Activated naive CD4-positive, alpha-beta T cell treated with anti-CD3 and anti-CD28 coated beads for 36 hours (primary cell): ENCODE measurements around the gene SLC22A7. TPM values are rescaled to one million over a fixed set of nuclear protein-coding genes. Genes with fewer than 3 reads are reported as not detected.

ENCODE experiments used
- CTCF ChIA-PET: fragments of 350-600 bp; sonication (Branson Sonifier 250); formaldehyde crosslinking; loops from one replicate; lab custom pipeline; 2021; ENCODE audit warnings: antibody characterized with exemption; lab: Charles Lee
- DNase-seq: peaks from one replicate; pipeline ENCODE4 v3.0.0-alpha.2; 2020
- H3K27ac Mint-ChIP-seq: one replicate; pipeline ENCODE4 v1.8.0; 2021; ENCODE audit warnings: mild to moderate bottlenecking, mixed read lengths
- H3K27me3 Mint-ChIP-seq: one replicate; pipeline ENCODE4 v1.8.0; 2021; ENCODE audit warnings: low read depth, mixed read lengths
- H3K36me3 Mint-ChIP-seq: one replicate; pipeline ENCODE4 v1.8.0; 2021; ENCODE audit warnings: low read depth, mixed read lengths
- H3K4me1 Mint-ChIP-seq: one replicate; pipeline ENCODE4 v1.8.0; 2021; ENCODE audit warnings: low read depth, mixed read lengths
- H3K4me3 Mint-ChIP-seq: one replicate; pipeline ENCODE4 v1.8.0; 2021; ENCODE audit warnings: mild to moderate bottlenecking, moderate library complexity, mixed read lengths
- H3K9me3 Mint-ChIP-seq: one replicate; pipeline ENCODE4 v1.8.0; 2021; ENCODE audit warnings: mixed read lengths
- intact Hi-C: fragments of 100-400 bp; cut with micrococcal nuclease; formaldehyde crosslinking; loops from one replicate; pipeline ENCODE4 v1.15.1; 2023
- total RNA-seq, 2 experiments: library from RNA; stranded (reverse); gene quantifications; one replicate each; pipeline ENCODE4 v1.2.3, GENCODE V29; 2021

Gene SLC22A7
- total RNA-seq, 2 experiments from 2014 or later, result not detected

GRCh38 chr6:43308990-43309477, 11.0 kb downstream of the SLC22A7 start:
- H3K9me3 Mint-ChIP-seq, result no peaks in the 10 kb centered on the region
- no peaks in the 10 kb centered on the region for H3K36me3 Mint-ChIP-seq
- H3K4me3 Mint-ChIP-seq, result peak overlapping the region; percentile 82
- intact Hi-C loops, result loop anchor here (1.0 to 5.0 kb wide), 2 partner anchors 88 to 118 kb away; partner anchors contain the start of gene ABCC10
- CTCF ChIA-PET, result interaction anchor here (0.7 to 3.2 kb wide), 13 partner anchors 9 to 198 kb away, joined by 3 to 23 read pairs (median 4); partner anchors contain the start of genes DNPH1 and SLC22A7
- peaks cover 6% of the 10 kb centered on the region for H3K4me1 Mint-ChIP-seq
- DNase-seq, result no peak
- H3K27me3 Mint-ChIP-seq, result peaks cover 2% of the 10 kb centered on the region
- no peak overlapping the region for H3K27ac Mint-ChIP-seq

GRCh38 chr6:43310134-43310533, 12.1 kb downstream of the SLC22A7 start:
- peaks cover 2% of the 10 kb centered on the region for H3K27me3 Mint-ChIP-seq
- peaks cover 6% of the 10 kb centered on the region for H3K4me1 Mint-ChIP-seq
- H3K9me3 Mint-ChIP-seq, result no peaks in the 10 kb centered on the region
- no peak overlapping the region for H3K27ac Mint-ChIP-seq
- H3K36me3 Mint-ChIP-seq, result no peaks in the 10 kb centered on the region
- DNase-seq, result no peak
- intact Hi-C loops, result no loop called here
- CTCF ChIA-PET, result no interaction called here
- H3K4me3 Mint-ChIP-seq, result no peak overlapping the region

- Mint-ChIP-seq H3K27ac (no peak overlapping the region), H3K4me1 (peaks cover 6% of the 10 kb centered on the region), H3K4me3 (no peak overlapping the region), H3K36me3 (no peaks in the 10 kb centered on the region), H3K9me3 (no peaks in the 10 kb centered on the region), H3K27me3 (peaks cover 2% of the 10 kb centered on the region)
- no peak for DNase-seq
- intact Hi-C loops, result no loop called here
- CTCF ChIA-PET, result no interaction called here
These were observed 12.6 kb downstream of the SLC22A7 start for GRCh38 chr6:43310624-43311023.

- intact Hi-C loops, result no loop called here
- no peak for DNase-seq
- CTCF ChIA-PET, result interaction anchor here (0.5 kb wide), 1 partner anchor 50 kb away, joined by 3 read pairs; no protein-coding TSS in a partner anchor
- Mint-ChIP-seq H3K4me1 (peaks cover 6% of the 10 kb centered on the region), H3K27me3 (peaks cover 2% of the 10 kb centered on the region), H3K9me3 (no peaks in the 10 kb centered on the region), H3K4me3 (no peak overlapping the region), H3K27ac (no peak overlapping the region), H3K36me3 (no peaks in the 10 kb centered on the region)
These were observed 13.6 kb downstream of the SLC22A7 start for GRCh38 chr6:43311666-43312065.

- Mint-ChIP-seq H3K9me3 (no peaks in the 10 kb centered on the region), H3K4me1 (peaks cover 4% of the 10 kb centered on the region), H3K27me3 (peaks cover 2% of the 10 kb centered on the region), H3K4me3 (no peak overlapping the region), H3K36me3 (no peaks in the 10 kb centered on the region), H3K27ac (no peak overlapping the region)
- intact Hi-C loops, result no loop called here
- no peak for DNase-seq
- CTCF ChIA-PET, result interaction anchor here (0.6 to 1.4 kb wide), 4 partner anchors 14 to 181 kb away, joined by 3 to 5 read pairs (median 3); partner anchors contain the start of gene DNPH1
These were observed 15.8 kb downstream of the SLC22A7 start for GRCh38 chr6:43313813-43314212.

GRCh38 chr6:43318011-43318410, 20.0 kb downstream of the SLC22A7 start:
- intact Hi-C loops, result no loop called here
- Mint-ChIP-seq H3K4me1 (no peaks in the 10 kb centered on the region), H3K27ac (no peak overlapping the region), H3K9me3 (no peaks in the 10 kb centered on the region), H3K4me3 (no peak overlapping the region), H3K27me3 (no peaks in the 10 kb centered on the region), H3K36me3 (no peaks in the 10 kb centered on the region)
- DNase-seq, result no peak
- CTCF ChIA-PET, result interaction anchor here (0.6 to 0.8 kb wide), 3 partner anchors 9 to 80 kb away, joined by 3 read pairs; partner anchors contain the start of gene CRIP3

- Mint-ChIP-seq H3K27ac (no peak overlapping the region), H3K4me1 (no peaks in the 10 kb centered on the region), H3K36me3 (peaks cover 1% of the 10 kb centered on the region), H3K4me3 (no peak overlapping the region), H3K27me3 (no peaks in the 10 kb centered on the region), H3K9me3 (no peaks in the 10 kb centered on the region)
- intact Hi-C loops, result no loop called here
- CTCF ChIA-PET, result interaction anchor here (0.8 to 1.5 kb wide), 2 partner anchors 17 to 182 kb away, joined by 3 to 4 read pairs; partner anchors contain the start of gene CRIP3
- no peak for DNase-seq
These were observed 27.8 kb downstream of the SLC22A7 start for GRCh38 chr6:43325876-43326275.

- H3K27me3 Mint-ChIP-seq, result no peaks in the 10 kb centered on the region
- H3K9me3 Mint-ChIP-seq, result no peaks in the 10 kb centered on the region
- no peak overlapping the region for H3K27ac Mint-ChIP-seq
- peaks cover 14% of the 10 kb centered on the region for H3K4me1 Mint-ChIP-seq
- H3K36me3 Mint-ChIP-seq, result peaks cover 1% of the 10 kb centered on the region
- CTCF ChIA-PET, result interaction anchor here (0.5 kb wide), 2 partner anchors 22 to 101 kb away, joined by 3 to 4 read pairs; no protein-coding TSS in a partner anchor
- no peak for DNase-seq
- no peak overlapping the region for H3K4me3 Mint-ChIP-seq
- intact Hi-C loops, result no loop called here
These were observed 30.5 kb downstream of the SLC22A7 start for GRCh38 chr6:43328528-43328927.

GRCh38 chr6:43331470-43331869, 33.4 kb downstream of the SLC22A7 start:
- peaks cover 14% of the 10 kb centered on the region for H3K4me1 Mint-ChIP-seq
- DNase-seq, result peak; percentile 25
- peaks cover 1% of the 10 kb centered on the region for H3K36me3 Mint-ChIP-seq
- no peaks in the 10 kb centered on the region for H3K27me3 Mint-ChIP-seq
- CTCF ChIA-PET, result no interaction called here
- intact Hi-C loops, result no loop called here
- no peak overlapping the region for H3K27ac Mint-ChIP-seq
- H3K4me3 Mint-ChIP-seq, result no peak overlapping the region
- no peaks in the 10 kb centered on the region for H3K9me3 Mint-ChIP-seq

- intact Hi-C loops, result no loop called here
- no peaks in the 10 kb centered on the region for H3K27me3 Mint-ChIP-seq
- no peaks in the 10 kb centered on the region for H3K9me3 Mint-ChIP-seq
- peaks cover 1% of the 10 kb centered on the region for H3K36me3 Mint-ChIP-seq
- H3K4me1 Mint-ChIP-seq, result peaks cover 14% of the 10 kb centered on the region
- DNase-seq, result no peak
- no peak overlapping the region for H3K27ac Mint-ChIP-seq
- CTCF ChIA-PET, result no interaction called here
- H3K4me3 Mint-ChIP-seq, result no peak overlapping the region
These were observed 33.8 kb downstream of the SLC22A7 start for GRCh38 chr6:43331891-43332290.

GRCh38 chr6:43334466-43335095, 36.5 kb downstream of the SLC22A7 start:
- Mint-ChIP-seq H3K36me3 (peaks cover 3% of the 10 kb centered on the region), H3K4me1 (peaks cover 21% of the 10 kb centered on the region), H3K4me3 (no peak overlapping the region), H3K27ac (no peak overlapping the region), H3K27me3 (no peaks in the 10 kb centered on the region), H3K9me3 (no peaks in the 10 kb centered on the region)
- no peak for DNase-seq
- CTCF ChIA-PET, result interaction anchor here (0.6 to 1.5 kb wide), 12 partner anchors 13 to 1036 kb away, joined by 3 to 5 read pairs (median 3); partner anchors contain the start of gene CRIP3
- intact Hi-C loops, result loop anchor here (1.0 kb wide), 1 partner anchor 71 kb away; no protein-coding TSS in a partner anchor

- H3K27ac Mint-ChIP-seq, result no peak overlapping the region
- intact Hi-C loops, result no loop called here
- DNase-seq, result no peak
- no peaks in the 10 kb centered on the region for H3K9me3 Mint-ChIP-seq
- H3K36me3 Mint-ChIP-seq, result peaks cover 3% of the 10 kb centered on the region
- CTCF ChIA-PET, result interaction anchor here (0.8 to 1.5 kb wide), 3 partner anchors 17 to 167 kb away, joined by 3 to 5 read pairs (median 3); no protein-coding TSS in a partner anchor
- no peak overlapping the region for H3K4me3 Mint-ChIP-seq
- H3K27me3 Mint-ChIP-seq, result no peaks in the 10 kb centered on the region
- peaks cover 21% of the 10 kb centered on the region for H3K4me1 Mint-ChIP-seq
These were observed 37.4 kb downstream of the SLC22A7 start for GRCh38 chr6:43335469-43335868.
